Cardiac septum (tissue), 1 donor: Measurements from ENCODE around the gene MTERF4. TPM values are rescaled to one million over a fixed set of nuclear protein-coding genes. Genes with fewer than 3 reads are reported as not detected.

ENCODE experiments used
- DNase-seq: peaks from one replicate; pipeline ENCODE4 v3.0.0-alpha.2; 2020; ENCODE audit warnings: low spot score
- intact Hi-C: fragments of 100-400 bp; cut with DNase I; formaldehyde crosslinking; loops from one replicate; pipeline ENCODE4 v1.14.0; 2022
- total RNA-seq: library from RNA; stranded (reverse); fragmentation: NEBNext Ultra II Directional; extraction: Animal tissue kit (Norgen Biotek cat#: 25700); gene quantifications from one replicate; pipeline ENCODE4 v1.2.1, GENCODE V29; 2021
- donor health status: DM: no; HTN: no; CAD: no.

MTERF4 gene
- total RNA-seq, 1 donor from 2014 or later, result 21.0 TPM

DNA sequence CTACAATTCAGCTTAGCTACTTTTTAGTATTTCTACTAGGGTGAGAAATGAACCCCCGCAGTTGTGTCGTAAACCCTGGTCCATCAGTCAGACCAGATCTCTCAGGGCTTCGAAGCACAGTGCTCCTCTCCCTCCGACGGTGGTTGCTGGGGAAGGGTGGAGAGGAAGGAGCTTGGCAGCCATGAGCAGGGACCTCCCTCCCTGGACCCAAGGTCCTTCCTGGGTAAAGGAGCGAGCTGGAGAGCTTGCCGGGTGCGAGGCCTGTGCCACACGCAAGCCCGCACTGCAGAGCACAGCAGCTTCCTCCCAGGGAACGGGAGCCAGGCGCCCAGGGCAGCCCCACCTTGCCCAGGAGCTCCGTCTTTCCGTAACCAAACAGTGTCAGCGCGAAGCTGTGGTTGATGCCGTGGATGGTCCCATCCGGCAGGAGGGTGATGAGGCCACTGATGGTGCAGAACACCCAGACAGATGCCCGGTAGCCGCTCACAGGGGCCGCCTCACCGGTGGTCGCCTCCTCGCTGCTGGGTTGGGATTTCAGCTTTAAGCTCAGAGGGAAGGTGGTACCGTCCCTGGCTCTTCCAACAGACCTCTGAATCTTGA is 34.7 kb upstream of the MTERF4 start:
- intact Hi-C loops, result no loop called here
- no peak for DNase-seq

DNA sequence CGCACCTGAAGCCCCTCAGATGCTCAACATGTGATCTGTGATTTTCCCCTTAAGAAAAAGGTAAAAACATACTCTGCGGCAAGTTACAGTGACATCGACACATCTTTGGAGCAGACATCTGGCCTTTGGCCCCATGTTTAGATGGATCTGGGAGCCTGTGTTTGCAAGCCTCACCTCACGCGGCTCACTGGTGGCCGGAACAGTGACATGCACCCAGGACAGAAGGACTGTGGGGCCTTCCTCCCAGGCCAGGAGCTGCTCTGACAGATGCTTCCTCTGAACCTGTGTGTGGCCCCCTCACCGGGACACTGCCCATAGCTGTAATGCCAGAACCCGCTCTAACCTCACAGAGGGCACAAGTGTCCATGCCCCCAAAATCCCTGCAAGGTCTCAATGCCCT is 34.1 kb upstream of the MTERF4 start:
- intact Hi-C loops, result no loop called here
- no peak for DNase-seq

DNA sequence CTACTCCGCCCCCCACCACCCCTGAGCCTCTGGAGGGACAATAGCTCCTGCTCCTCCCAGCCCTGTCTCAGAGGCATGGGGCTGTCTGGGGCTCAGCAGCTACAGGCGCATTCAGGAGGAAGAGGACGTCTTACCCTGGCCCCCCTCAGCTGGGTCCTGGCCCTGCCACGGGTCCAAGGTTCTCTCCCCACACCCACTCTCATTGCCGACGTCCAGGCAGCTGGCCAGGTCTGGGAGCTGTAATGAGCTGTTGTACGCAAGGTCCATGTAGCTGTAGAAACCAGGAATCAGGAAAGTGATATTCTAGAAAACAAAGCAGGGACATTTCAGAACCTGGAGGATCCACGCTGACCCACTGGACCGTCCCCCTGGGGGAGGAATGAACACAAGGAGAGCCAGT is 33.6 kb upstream of the MTERF4 start:
- DNase-seq, result no peak
- intact Hi-C loops, result no loop called here

DNA sequence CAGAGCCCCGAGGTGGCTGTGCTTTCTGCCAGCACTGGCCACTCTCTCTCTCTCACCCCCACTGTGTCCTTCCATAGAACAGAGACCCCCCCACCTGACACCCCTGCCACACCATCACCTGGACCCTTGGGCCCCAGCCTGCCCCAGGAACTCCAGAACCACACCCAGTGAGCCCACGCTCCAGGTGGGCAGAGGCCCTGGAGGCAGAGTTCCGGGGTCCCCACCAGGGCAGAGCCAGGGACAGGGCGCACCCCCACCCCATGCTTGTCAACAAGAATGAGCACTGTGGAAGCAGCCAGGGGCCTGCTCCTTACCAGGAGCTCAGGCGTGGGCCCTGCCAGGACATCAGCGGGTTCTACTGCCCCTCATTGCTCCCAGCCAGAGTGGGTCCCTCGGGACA is 32.6 kb upstream of the MTERF4 start:
- no peak for DNase-seq

DNA sequence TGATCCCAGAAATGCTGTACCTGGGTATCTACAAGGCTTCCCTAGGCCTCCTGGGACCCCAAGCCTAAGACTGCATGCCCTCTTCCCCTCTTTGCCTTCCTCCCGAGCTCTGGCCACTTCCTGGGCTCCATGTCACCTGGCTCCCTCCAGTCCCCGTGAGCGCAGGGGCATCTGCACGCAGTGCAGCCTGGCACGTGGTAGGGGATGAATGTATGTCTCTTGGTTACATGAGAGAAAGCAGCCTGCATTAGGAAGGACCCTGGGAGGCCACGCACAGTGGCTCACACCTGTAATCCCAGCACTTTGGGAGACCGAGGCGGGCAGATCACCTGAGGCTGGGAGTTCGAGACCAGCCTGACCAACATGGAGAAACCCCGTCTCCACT is 31.3 kb upstream of the MTERF4 start:
- intact Hi-C loops, result no loop called here
- no peak for DNase-seq

More for the DNA sequence above, 32.6 kb upstream of the MTERF4 start:
- intact Hi-C loops, result no loop called here

DNA sequence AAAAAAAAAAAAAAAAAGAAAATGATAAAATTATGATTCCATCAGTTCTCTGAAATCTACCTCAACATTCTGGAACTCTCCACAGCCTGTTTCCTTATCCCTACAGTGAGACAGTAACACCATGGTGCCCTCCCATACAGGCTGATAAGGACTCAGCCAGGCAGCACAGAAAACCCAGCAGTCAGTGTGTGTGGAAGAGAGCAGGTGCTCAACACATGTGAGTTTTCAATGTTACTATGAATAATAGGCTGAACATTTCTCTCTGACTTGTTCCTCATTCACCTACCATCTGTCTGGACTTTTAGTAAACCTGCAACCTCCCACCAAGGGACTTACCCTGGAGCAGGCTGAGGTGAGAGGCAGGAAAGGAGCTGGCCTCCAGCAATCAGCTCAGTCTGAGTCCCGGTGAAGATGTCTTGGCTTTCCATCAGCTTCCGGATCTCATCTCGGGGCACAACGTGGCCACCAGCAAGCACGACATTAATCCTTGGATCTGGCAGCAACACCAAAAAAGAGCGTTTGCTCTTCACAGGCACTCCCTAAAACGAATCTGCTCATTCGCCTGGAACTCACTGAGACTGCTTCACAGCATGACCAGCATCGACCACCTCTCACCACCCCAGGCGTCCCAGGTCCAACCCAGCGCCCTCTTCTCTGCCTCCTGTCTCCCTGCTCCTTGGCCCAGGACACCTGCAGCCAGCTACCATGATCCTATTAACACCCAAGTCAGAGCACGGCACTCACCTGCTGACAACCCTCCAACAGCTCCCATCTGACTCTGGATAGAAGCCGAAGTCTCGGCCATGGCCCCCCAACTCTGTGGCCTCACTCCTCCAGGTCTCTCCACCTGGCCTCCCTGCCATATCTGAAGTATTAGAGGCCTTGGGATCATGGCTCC is 30.7 kb upstream of the MTERF4 start:
- no peak for DNase-seq
- intact Hi-C loops, result no loop called here

DNA sequence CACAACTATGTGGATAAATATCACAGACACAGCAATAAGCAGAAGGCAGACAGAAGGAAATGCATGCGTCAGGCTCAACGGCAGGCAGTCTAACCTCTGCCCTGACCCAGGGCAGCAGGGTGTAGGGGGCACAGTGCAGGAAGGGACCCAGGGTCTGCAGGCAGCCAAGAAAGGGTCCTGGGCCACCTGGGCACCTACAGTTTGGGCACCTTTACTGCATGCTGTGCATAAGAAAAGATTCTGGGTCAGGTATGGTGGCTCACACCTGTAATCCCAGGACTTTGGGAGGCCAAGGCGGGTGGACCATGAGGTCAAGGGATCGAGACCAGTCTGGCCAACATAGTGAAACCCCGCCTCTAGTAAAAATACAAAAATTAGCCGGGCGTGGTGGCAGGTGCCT is 29.4 kb upstream of the MTERF4 start:
- DNase-seq, result no peak
- intact Hi-C loops, result no loop called here

DNA sequence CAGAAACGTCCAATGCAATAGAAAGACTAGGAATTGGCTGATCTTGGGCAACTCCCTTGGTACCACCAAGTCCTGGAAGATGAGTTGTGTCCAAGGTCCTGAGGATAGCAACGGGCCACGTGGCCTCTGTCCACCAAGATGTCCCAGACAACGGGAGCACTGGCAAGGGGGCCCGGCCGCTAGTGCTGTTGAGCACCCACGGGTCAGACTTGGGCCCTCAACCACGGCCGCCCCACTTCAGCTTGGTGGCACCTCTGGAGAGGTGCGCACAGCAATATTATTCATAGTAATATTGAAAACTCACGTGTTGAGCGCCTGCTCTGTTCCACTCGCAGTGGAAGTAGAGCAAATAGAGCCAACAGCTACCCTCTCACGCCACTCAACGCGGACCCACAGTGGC is 28.2 kb upstream of the MTERF4 start:
- intact Hi-C loops, result no loop called here
- no peak for DNase-seq

DNA sequence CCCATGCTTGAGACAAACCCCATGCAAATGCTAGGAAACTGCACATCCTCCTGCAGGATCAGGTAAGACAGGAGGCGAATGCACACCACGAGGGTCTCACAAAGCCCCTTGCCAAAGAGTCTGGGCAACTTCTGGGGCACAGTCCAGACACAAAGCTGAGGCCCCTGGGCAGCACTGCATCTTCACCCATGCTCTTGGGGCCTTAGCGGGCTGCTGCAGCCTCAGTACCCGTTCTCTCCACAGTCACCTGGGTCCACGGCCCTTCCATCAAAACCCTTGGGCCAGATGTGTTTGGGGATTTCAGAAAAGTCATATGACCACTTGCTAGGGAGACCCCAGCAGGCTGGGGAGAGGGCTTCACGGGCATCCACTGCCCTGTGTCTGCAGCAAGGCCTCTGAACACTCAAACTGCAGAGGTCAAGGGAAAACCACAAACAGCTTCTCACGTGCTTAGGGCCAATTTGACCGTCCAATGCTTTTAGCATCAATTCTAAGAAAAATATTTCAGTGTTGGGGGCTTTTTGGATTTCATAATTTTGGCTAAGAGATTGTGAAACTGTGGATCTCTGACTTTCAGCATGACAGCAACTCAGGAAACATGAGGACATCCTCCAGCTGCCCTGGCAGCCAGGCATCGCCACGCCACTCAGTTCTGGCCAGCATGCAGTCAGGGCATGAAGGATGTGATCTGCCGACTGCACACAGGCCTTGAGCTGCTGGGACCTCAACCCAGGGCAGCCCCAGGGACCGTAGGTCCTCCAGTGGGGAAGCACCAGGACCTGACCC is 27.2 kb upstream of the MTERF4 start:
- intact Hi-C loops, result no loop called here
- no peak for DNase-seq

DNA sequence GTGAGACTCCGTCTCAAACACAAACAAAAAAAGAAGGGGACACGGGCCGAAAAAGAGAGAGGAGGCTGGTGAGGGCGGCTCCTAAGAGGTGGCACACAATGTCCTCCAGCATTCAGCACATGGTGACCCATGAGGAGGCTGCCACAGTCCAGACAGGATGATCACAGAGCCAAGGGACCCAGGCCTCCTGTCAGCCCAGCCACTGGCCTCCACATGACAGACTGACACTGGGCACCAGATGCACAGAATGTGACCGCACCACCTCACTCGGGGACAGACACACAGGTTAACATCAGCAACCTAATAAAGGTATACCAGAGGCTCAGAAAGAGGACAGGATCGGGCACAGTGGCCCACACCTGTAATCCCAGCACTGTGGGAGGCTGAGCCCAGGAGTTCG is 26.2 kb upstream of the MTERF4 start:
- DNase-seq, result no peak
- intact Hi-C loops, result no loop called here

DNA sequence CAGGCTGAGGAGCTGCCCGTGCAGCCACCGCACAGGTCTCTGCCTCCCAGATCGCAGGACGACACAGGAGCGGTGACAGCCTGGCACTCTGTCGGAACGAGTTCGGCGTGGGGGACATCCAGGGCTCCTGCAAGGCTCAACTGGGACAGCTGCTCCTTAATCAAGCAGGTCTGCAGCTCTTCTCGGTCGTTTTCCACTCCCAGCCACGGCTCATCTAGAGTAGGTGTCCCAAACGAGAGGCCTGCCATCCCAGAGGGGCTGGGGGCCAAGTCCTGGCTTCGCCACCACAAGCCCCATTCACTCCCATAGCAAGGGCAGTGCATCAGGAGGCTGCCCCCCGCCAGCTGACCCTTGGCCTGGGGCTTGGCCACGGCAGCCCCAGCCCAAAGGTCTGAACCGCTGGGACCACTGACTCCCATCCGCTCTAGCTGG is 24.7 kb upstream of the MTERF4 start:
- intact Hi-C loops, result no loop called here
- peak; percentile 39 for DNase-seq

DNA sequence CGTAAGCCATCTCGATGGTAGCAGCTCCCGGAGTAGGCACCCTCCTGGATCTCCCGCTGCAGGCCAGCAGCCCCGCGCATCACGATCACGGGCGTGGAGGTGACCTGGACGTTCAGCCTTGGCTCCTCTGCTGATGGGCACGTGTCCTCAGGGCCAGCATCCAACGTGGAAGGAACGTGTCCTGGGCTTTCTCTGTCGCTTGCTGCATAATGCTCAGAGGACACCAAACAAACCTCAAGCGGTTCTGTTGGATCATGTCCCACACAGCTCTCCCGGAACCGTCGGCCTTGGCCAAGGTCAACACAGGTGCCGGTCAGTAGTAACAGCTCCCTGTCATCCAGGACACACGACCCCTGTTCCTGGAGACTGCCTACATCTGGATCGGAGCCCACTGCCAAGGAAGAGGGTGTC is 24.1 kb upstream of the MTERF4 start:
- peak; percentile 69 for DNase-seq
- intact Hi-C loops, result no loop called here

DNA sequence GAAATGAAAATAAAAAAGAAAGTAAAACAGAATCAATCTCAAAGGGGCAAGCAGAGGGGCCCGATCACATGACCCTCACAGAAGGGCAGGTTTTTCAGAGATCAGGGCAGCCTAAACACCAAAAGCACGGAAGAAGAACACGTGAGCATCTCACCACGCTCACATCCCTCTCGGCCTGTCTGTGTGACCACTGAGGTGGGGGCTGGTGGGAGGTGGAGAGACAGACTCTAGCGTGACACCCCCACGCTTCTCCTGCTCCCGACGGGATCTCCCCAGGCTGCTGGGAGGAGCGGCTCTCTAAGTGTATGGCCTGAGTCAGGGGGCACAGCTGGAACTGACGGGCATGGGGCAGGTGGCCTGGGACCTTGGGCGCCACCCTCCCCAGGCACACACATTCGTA is 23.5 kb upstream of the MTERF4 start:
- no peak for DNase-seq
- intact Hi-C loops, result no loop called here

DNA sequence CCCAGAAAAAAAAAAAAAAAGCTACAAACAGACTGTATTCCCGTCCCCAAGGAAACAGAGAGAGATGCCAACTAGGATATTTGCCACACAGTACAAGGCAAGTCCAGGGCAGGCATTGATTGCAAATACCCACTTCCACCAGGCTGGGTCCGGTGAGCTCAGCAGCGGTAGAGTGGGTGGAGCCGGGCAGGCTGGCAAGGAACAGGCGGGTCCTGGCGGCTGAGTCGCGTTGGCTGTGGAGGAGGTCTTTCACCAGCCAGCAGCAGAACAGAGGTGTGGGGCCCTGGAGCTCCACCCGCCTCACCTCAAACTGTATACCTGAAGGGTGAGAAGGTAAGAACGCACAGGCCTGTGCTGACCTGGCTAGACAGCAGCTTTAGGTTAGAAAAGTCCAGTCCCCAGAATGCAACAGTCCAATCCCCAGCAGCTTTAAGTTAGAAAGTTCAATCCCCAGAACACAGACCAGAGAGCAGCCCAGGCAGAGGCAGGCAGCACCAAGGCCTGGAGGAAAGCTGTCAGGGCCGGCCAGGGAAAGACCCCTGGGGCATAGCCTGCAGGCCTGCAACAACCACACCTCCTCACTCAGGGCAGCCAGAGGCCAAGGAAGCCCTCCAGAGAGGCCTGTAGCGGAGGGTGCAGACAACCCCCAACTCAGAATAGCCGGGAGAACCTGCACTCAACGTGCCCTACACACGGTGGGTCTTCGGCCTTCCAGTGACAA is 21.9 kb upstream of the MTERF4 start:
- intact Hi-C loops, result no loop called here
- peak; percentile 53 for DNase-seq

DNA sequence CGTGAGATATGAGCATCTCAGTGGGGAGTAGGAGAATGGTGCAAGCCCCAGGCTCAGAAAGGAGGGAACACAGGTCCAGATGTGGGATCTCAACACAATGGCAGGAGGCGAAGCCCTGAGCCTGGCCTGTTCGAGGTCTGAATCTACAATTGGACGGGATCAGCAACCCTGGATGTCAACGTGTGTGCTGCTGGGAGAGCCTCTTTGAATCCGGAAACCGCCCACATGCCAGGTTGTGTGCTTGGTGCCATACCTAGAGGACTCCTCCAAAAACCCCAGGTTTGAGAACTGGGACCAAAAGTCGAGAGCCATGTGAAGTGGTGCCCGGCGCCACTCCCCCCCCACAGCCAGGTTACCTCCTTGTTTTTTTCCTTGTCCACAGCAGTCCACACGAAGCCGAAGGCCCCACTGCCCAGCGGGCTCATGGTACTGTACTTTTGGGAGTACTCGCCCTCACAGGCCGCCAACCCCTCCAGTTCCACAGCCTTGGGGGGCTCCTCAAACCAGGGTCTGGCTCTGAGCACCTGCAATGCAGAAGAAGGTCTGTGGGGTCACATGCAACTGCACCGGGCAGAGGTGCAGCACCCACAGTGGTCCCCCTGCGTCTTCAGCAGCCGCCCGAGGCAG is 20.4 kb upstream of the MTERF4 start:
- peak; percentile 57 for DNase-seq
- intact Hi-C loops, result no loop called here

DNA sequence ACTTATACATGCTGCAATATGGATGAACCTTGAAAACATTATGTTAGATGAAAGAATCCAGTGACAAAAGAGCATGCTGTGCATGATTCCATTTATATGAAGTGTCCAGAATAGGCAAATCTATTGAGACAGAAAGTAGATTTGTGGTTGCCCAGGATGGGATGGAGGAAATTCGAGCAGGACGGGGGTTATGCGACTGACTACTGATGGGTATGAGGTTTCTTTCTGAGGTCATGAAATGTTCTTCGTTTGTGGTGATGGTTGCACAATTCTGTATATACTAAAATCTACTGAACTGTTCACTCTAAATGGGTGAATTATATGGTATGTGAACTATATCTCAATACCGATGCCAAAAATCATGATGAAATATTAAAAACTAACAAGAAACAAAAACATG is 18.9 kb upstream of the MTERF4 start:
- DNase-seq, result no peak
- intact Hi-C loops, result no loop called here

DNA sequence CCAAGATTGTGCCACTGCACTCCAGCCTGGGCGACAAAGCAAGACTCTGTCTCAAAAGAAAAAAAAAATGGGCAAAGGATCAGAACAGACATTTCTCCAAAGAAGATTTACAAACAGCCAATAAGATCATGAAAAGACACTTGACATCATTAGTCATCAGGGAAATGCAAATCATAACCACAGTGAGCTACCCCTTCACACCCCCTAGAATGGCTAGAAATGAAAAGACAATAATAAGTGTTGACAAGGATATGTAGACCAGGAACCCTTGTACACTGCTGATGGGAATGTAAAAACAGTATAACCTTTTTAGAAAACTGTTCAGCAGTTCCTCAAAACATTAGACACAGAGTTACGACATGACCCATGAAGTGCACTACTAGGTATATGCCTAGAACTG is 18.4 kb upstream of the MTERF4 start:
- intact Hi-C loops, result no loop called here
- no peak for DNase-seq

DNA sequence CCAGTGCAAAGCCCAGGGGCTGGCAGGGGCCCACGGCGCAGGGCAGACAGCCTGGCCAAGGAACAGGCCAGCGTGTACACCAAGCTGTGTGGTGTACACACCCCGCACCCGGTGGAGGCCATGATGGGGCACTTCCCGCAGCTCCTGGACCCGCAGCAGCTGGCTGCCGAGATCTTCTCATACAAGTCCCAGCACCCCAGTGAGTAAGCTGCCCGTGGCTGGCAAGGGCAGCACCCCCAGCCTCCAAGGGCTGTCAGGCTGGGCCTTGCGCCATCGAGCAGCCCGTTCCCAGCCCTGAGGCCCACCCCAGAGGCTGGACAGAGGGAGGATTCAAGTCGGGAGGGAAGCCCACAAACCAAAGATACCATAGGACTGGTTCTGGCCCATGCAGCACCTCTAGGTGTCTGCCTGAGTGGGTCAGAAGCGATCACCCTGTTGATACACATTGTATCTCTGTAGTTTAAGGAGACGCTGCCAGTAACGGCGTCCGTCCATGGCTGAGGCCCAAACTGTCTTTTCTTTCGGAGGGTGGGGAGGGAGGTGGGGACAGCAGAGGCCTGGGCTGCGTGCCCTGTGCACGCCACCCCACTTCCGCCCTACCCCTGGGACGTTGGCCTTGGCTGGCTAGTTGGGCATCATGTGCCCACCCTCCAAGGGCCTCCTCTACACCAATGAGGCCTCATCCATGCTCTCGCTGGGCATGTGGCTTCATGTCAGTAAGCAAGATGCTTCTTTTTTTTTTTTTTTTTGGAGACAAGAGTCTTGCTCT is 16.8 kb upstream of the MTERF4 start:
- no peak for DNase-seq

More for the DNA sequence above, 16.8 kb upstream of the MTERF4 start:
- intact Hi-C loops, result no loop called here
